Measurements from ENCODE around the gene HVCN1. TPM values are rescaled to one million over a fixed set of nuclear protein-coding genes. Genes with fewer than 3 reads are reported as not detected.
A peak's percentile ranks its signal among the peaks of the same experiment; 100 is the strongest.

HVCN1 gene
- total and polyA plus RNA-seq, 2 experiments from 2014 or later = 3.0 to 4.1 TPM

GRCh38 chr12:110627500-110628195 lies 61.3 kb downstream of the HVCN1 start:
- 94 to 96% methylated on average over 8 of the region's 8 CpGs for WGBS, 2 experiments (ENCODE audit: low coverage in 1 of 2, low lambda C conversion rate in 2 of 2, missing lambda C conversion rate in 2 of 2)
- H3K27ac ChIP-seq = no peak overlapping the region
- H4K20me1 ChIP-seq (ENCODE audit: insufficient read depth) = no peaks in the 10 kb centered on the region
- in situ Hi-C loops (cut with MboI) = no loop called here
- H3K9me2 ChIP-seq (ENCODE audit: insufficient read depth) = no peaks in the 10 kb centered on the region
- H2AFZ ChIP-seq = no peak overlapping the region
- no peak overlapping the region for H3K4me2 ChIP-seq (ENCODE audit: unreplicated experiment)
- no peak overlapping the region for H3K9ac ChIP-seq
- peaks cover 21% of the 10 kb centered on the region for H3K36me3 ChIP-seq (ENCODE audit: low read depth)
- TF ChIP-seq EZH2phosphoT487 (IDR thresholded peaks at IDR 0.05; ENCODE audit: insufficient read depth, low read depth) (no peak), EZH2 (IDR thresholded peaks at IDR 0.05; ENCODE audit: insufficient read depth, poor library complexity, severe bottlenecking) (no peak)
- no peaks in the 10 kb centered on the region for H3K27me3 ChIP-seq (replicated peaks; ENCODE audit: insufficient read depth)
- H3K9me3 ChIP-seq (ENCODE audit: low read depth) = no peaks in the 10 kb centered on the region
- H3F3A ChIP-seq (ENCODE audit: insufficient read depth) = no peaks in the 10 kb centered on the region
- no peaks in the 10 kb centered on the region for H3K4me1 ChIP-seq (ENCODE audit: insufficient read depth)
- H3K4me3 ChIP-seq = no peak overlapping the region
- no peak for DNase-seq
- H3K79me2 ChIP-seq (ENCODE audit: insufficient read depth) = no peaks in the 10 kb centered on the region

GRCh38 chr12:110622582-110622981 lies 66.3 kb downstream of the HVCN1 start:
- no peaks in the 10 kb centered on the region for H3K9me2 ChIP-seq (ENCODE audit: insufficient read depth)
- H3K27ac ChIP-seq = no peak overlapping the region
- no peak overlapping the region for H3K4me2 ChIP-seq (ENCODE audit: unreplicated experiment)
- in situ Hi-C loops (cut with MboI) = no loop called here
- no peaks in the 10 kb centered on the region for H3K27me3 ChIP-seq (replicated peaks; ENCODE audit: insufficient read depth)
- 79 to 83% methylated on average over 3 of the region's 3 CpGs for WGBS, 2 experiments (ENCODE audit: low coverage in 1 of 2, low lambda C conversion rate in 2 of 2, missing lambda C conversion rate in 2 of 2)
- H3K79me2 ChIP-seq (ENCODE audit: insufficient read depth) = no peaks in the 10 kb centered on the region
- no peaks in the 10 kb centered on the region for H3K9me3 ChIP-seq (ENCODE audit: low read depth)
- no peak overlapping the region for H3K4me3 ChIP-seq
- no peaks in the 10 kb centered on the region for H3F3A ChIP-seq (ENCODE audit: insufficient read depth)
- no peaks in the 10 kb centered on the region for H3K4me1 ChIP-seq (ENCODE audit: insufficient read depth)
- no peak overlapping the region for H2AFZ ChIP-seq
- TF ChIP-seq EZH2phosphoT487 (IDR thresholded peaks at IDR 0.05; ENCODE audit: insufficient read depth, low read depth) (no peak), EZH2 (IDR thresholded peaks at IDR 0.05; ENCODE audit: insufficient read depth, poor library complexity, severe bottlenecking) (no peak)
- no peaks in the 10 kb centered on the region for H4K20me1 ChIP-seq (ENCODE audit: insufficient read depth)
- H3K36me3 ChIP-seq (ENCODE audit: low read depth) = peaks cover 7% of the 10 kb centered on the region
- DNase-seq = no peak
- no peak overlapping the region for H3K9ac ChIP-seq

- Histone ChIP-seq H3K27me3 (replicated peaks; ENCODE audit: insufficient read depth) (no peaks in the 10 kb centered on the region), H3K9me2 (ENCODE audit: insufficient read depth) (no peaks in the 10 kb centered on the region), H3K9ac (no peak overlapping the region), H3K79me2 (ENCODE audit: insufficient read depth) (no peaks in the 10 kb centered on the region), H3K4me3 (no peak overlapping the region), H2AFZ (no peak overlapping the region), H4K20me1 (ENCODE audit: insufficient read depth) (no peaks in the 10 kb centered on the region), H3K4me1 (ENCODE audit: insufficient read depth) (peaks cover 4% of the 10 kb centered on the region; the same call in 1 of the 2 replicates), H3K27ac (no peak overlapping the region), H3K4me2 (ENCODE audit: unreplicated experiment) (no peak overlapping the region), H3K36me3 (ENCODE audit: low read depth) (no peaks in the 10 kb centered on the region), H3K9me3 (ENCODE audit: low read depth) (no peaks in the 10 kb centered on the region), H3F3A (ENCODE audit: insufficient read depth) (no peaks in the 10 kb centered on the region)
- in situ Hi-C loops (cut with MboI) = no loop called here
- TF ChIP-seq EZH2 (IDR thresholded peaks at IDR 0.05; ENCODE audit: insufficient read depth, poor library complexity, severe bottlenecking) (no peak), EZH2phosphoT487 (IDR thresholded peaks at IDR 0.05; ENCODE audit: insufficient read depth, low read depth) (no peak)
- DNase-seq = peak; percentile 57
- WGBS, 2 experiments (ENCODE audit: low coverage in 1 of 2, low lambda C conversion rate in 2 of 2, missing lambda C conversion rate in 2 of 2) = 63 to 70% methylated on average over 4 of the region's 4 CpGs
Measured at GRCh38 chr12:110619534-110619953, 69.4 kb downstream of the HVCN1 start.

GRCh38 chr12:110616471-110617115 lies 72.3 kb downstream of the HVCN1 start:
- Histone ChIP-seq H3K9ac (no peak overlapping the region), H3K4me2 (ENCODE audit: unreplicated experiment) (no peak overlapping the region), H3K79me2 (ENCODE audit: insufficient read depth) (no peaks in the 10 kb centered on the region), H3K27ac (no peak overlapping the region), H3K27me3 (replicated peaks; ENCODE audit: insufficient read depth) (no peaks in the 10 kb centered on the region), H3K9me3 (ENCODE audit: low read depth) (no peaks in the 10 kb centered on the region), H4K20me1 (ENCODE audit: insufficient read depth) (no peaks in the 10 kb centered on the region), H3K36me3 (ENCODE audit: low read depth) (no peaks in the 10 kb centered on the region), H3K4me1 (ENCODE audit: insufficient read depth) (peaks cover 5% of the 10 kb centered on the region; the same call in 1 of the 2 replicates), H2AFZ (no peak overlapping the region), H3K9me2 (ENCODE audit: insufficient read depth) (no peaks in the 10 kb centered on the region), H3F3A (ENCODE audit: insufficient read depth) (no peaks in the 10 kb centered on the region), H3K4me3 (no peak overlapping the region)
- in situ Hi-C loops (cut with MboI) = no loop called here
- no peak for DNase-seq
- 88 to 90% methylated on average over 5 of the region's 5 CpGs for WGBS, 2 experiments (ENCODE audit: low coverage in 1 of 2, low lambda C conversion rate in 2 of 2, missing lambda C conversion rate in 2 of 2)
- TF ChIP-seq EZH2 (IDR thresholded peaks at IDR 0.05; ENCODE audit: insufficient read depth, poor library complexity, severe bottlenecking) = no peak
- TF ChIP-seq EZH2phosphoT487 (IDR thresholded peaks at IDR 0.05; ENCODE audit: insufficient read depth, low read depth) = no peak

Data from GM23248 (cell line).